IMR-90 (cell line): ENCODE data around the gene RAB6C.
"Not testable (repeated sequence)": the region's sequence is repeated elsewhere in the genome, so short reads cannot be mapped to it uniquely, and the experiment has no call there.

Source experiments
- CEBPB ChIP-seq: IDR thresholded peaks from 2 replicates; pipeline ENCODE4 v1.6.1; 2012; ENCODE audit warnings: low read depth, low read length, improper control_type of control experiment
- MAZ ChIP-seq: IDR thresholded peaks from 2 replicates; pipeline ENCODE4 v1.6.1; 2012; ENCODE audit warnings: low read depth, mild to moderate bottlenecking, low read length, improper control_type of control experiment, moderate library complexity, borderline replicate concordance
- POLR2A ChIP-seq: IDR thresholded peaks from 2 replicates; pipeline ENCODE4 v1.6.1; 2012; ENCODE audit warnings: mild to moderate bottlenecking, low read depth, low read length
- TF ChIP-seq, protein P1 (sequence below): conservative IDR thresholded peaks from 2 replicates; pipeline ENCODE4 v1.5.1; 2012; ENCODE audit warnings: mild to moderate bottlenecking, low read depth, low read length, improper control_type of control experiment
- TF ChIP-seq, protein P2 (sequence below): fragments of 150-350 bp; IDR thresholded peaks from 2 replicates; pipeline ENCODE4 v1.6.1; 2016; ENCODE audit warnings: low read depth, mild to moderate bottlenecking, low read length, moderate library complexity, borderline replicate concordance
- TF ChIP-seq, protein P3 (sequence below): fragments of 150-350 bp; IDR thresholded peaks from 2 replicates; pipeline ENCODE4 v1.6.1; 2017; ENCODE audit warnings: mild to moderate bottlenecking, antibody characterized with exemption, low read length, low read depth

DNA sequence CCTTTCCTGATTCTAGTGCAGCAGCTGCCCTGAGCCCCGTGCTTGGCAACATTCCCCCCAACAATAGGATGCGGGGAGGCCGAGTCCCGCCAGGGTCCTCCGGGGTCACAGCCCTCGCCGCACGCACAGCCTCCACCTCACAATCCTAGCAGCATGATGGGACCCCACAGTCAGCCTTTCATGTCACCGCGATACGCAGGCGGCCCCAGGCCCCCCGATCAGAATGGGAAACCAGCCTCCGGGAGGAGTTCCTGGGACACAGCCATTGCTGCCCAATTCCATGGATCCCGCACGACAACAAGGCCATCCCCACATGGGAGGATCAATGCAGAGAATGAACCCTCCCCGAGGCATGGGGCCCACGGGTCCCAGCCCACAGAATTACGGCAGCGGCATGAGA, 13.7 kb downstream of the RAB6C start:
- TF ChIP-seq, protein P1, sequence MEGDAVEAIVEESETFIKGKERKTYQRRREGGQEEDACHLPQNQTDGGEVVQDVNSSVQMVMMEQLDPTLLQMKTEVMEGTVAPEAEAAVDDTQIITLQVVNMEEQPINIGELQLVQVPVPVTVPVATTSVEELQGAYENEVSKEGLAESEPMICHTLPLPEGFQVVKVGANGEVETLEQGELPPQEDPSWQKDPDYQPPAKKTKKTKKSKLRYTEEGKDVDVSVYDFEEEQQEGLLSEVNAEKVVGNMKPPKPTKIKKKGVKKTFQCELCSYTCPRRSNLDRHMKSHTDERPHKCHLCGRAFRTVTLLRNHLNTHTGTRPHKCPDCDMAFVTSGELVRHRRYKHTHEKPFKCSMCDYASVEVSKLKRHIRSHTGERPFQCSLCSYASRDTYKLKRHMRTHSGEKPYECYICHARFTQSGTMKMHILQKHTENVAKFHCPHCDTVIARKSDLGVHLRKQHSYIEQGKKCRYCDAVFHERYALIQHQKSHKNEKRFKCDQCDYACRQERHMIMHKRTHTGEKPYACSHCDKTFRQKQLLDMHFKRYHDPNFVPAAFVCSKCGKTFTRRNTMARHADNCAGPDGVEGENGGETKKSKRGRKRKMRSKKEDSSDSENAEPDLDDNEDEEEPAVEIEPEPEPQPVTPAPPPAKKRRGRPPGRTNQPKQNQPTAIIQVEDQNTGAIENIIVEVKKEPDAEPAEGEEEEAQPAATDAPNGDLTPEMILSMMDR, result not testable (repeated sequence)
- TF ChIP-seq, protein P2, sequence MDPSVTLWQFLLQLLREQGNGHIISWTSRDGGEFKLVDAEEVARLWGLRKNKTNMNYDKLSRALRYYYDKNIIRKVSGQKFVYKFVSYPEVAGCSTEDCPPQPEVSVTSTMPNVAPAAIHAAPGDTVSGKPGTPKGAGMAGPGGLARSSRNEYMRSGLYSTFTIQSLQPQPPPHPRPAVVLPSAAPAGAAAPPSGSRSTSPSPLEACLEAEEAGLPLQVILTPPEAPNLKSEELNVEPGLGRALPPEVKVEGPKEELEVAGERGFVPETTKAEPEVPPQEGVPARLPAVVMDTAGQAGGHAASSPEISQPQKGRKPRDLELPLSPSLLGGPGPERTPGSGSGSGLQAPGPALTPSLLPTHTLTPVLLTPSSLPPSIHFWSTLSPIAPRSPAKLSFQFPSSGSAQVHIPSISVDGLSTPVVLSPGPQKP, result not testable (repeated sequence)
- not testable (repeated sequence) for TF ChIP-seq CEBPB, MAZ, POLR2A
- TF ChIP-seq, protein P3, sequence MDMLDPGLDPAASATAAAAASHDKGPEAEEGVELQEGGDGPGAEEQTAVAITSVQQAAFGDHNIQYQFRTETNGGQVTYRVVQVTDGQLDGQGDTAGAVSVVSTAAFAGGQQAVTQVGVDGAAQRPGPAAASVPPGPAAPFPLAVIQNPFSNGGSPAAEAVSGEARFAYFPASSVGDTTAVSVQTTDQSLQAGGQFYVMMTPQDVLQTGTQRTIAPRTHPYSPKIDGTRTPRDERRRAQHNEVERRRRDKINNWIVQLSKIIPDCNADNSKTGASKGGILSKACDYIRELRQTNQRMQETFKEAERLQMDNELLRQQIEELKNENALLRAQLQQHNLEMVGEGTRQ, result not testable (repeated sequence)
